ENCODE measurements around the gene CDK11B. TPM values are rescaled to one million over a fixed set of nuclear protein-coding genes. Genes with fewer than 3 reads are reported as not detected.

CDK11B gene
- total and polyA plus RNA-seq, 2 of the 8 experiments (the other 6 are each of a cell fraction or from before 2014, with no cell fraction given): 11.1 to 31.9 TPM

DNA sequence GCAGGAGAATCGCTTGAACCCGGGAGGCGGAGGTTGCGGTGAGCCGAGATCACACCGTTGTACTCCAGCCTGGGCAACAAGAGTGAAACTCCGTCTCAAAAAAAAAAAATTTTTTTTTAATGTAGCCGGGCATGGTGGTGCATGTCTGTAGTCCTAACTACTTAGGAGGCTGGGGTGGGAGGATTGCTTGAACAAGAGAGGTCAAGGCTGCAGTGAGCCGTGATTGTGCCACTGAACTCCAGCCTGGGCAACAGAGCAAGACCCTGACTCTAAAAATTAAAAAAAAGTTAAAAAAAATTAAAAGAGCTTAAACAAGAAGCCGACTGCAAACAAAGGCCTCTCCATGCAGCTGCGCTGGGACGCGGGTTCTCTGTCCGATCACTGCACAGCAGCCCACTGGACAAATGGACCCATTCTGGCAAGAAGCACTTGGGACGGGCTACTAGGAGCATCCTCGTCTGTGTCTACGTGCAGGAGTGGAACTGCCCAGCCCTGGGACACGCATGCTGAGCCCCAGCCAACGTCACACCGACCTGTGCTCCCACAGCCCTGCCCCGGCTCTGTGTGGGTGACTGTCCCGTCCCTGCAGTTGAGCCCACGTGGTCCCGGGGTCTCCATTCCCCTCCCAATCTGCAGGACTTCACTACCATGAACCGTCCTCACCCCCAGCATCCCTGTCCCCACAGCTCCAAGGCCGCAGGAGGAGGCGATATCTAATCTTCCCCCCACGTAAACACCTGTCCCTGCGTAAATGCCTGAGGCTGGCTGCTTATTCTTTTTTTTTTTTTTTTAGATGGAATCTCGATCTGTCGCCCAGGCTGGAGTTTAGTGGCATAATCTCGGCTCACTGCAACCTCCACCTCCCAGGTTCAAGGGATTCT is 21.5 kb upstream of the CDK11B start:
- Histone ChIP-seq H4K20me1 (replicated peaks in 1 of 2; ENCODE audit: control insufficient read depth in 1 of 2, insufficient read depth in 2 of 2, low read length in 2 of 2) (peaks cover 5 to 22% of the 10 kb centered on the region in 2 experiments), H4K8ac (ENCODE audit: extremely low read depth, insufficient read depth, low read length) (peak overlapping the region; percentile 79; the same call in 1 of the 2 replicates), H2AK5ac (ENCODE audit: low read depth, low read length) (no peak overlapping the region), H3K4me1 (replicated peaks in 1 of 4; ENCODE audit: control insufficient read depth in 3 of 4, insufficient read depth in 4 of 4, low read length in 3 of 4) (peaks cover 0 to 24% (median 17%) of the 10 kb centered on the region in 4 experiments; a peak in 6 of 7 replicates), H3K79me2 (ENCODE audit: control insufficient read depth in 1 of 2, insufficient read depth in 2 of 2, low read length in 2 of 2) (peaks cover 4 to 55% of the 10 kb centered on the region in 2 experiments; a peak in 2 of 4 replicates), H3K14ac (ENCODE audit: insufficient read length) (no peak overlapping the region), H3K9me3 (ENCODE audit: insufficient read depth in 2 of 2, low read depth in 1 of 2, low read length in 1 of 2) (no peaks in the 10 kb centered on the region), H2AFZ (ENCODE audit: low read length) (no peak overlapping the region), H3K4ac (replicated peaks; ENCODE audit: insufficient read length, low read depth, low read length) (no peak overlapping the region), H3K4me2 (ENCODE audit: insufficient read depth in 1 of 2, low read depth in 2 of 2, low read length in 2 of 2) (no peak overlapping the region), H2BK5ac (ENCODE audit: low read depth, low read length) (no peak overlapping the region), H2BK15ac (ENCODE audit: low read length) (no peak overlapping the region; the same call in 1 of the 2 replicates), H3K27me3 (replicated peaks in 1 of 4; ENCODE audit: control insufficient read depth in 3 of 4, extremely low read depth in 1 of 4, insufficient read depth in 3 of 4, low read length in 3 of 4) (no peaks in the 10 kb centered on the region), H3K18ac (ENCODE audit: extremely low read depth, low read length) (no peak overlapping the region; the same call in 1 of the 2 replicates), H3K9ac (replicated peaks in 1 of 4; ENCODE audit: extremely low read depth in 1 of 4, low read depth in 3 of 4, low read length in 3 of 4) (no peak overlapping the region), H3K23ac (ENCODE audit: insufficient read length) (no peak overlapping the region), H3K56ac (replicated peaks; ENCODE audit: insufficient read length, low read depth, low read length) (no peak overlapping the region), H3K79me1 (ENCODE audit: low read depth, low read length) (peaks cover 19% of the 10 kb centered on the region), H3K27ac (ENCODE audit: low read depth, low read length) (no peak overlapping the region), H3K23me2 (ENCODE audit: low read depth, low read length) (no peaks in the 10 kb centered on the region), H3K36me3 (ENCODE audit: control insufficient read depth in 2 of 4, insufficient read depth in 4 of 4, low read length in 3 of 4) (no peaks in the 10 kb centered on the region), H2BK20ac (ENCODE audit: low read length) (no peak overlapping the region), H3K4me3 (ENCODE audit: extremely low read depth in 1 of 4, insufficient read depth in 2 of 4, low read depth in 3 of 4, low read length in 4 of 4) (no peak overlapping the region), H2BK120ac (replicated peaks; ENCODE audit: low read depth, low read length) (no peak overlapping the region), H4K91ac (replicated peaks; ENCODE audit: insufficient read length, low read length) (no peak overlapping the region), H2BK12ac (ENCODE audit: low read depth, low read length) (no peak overlapping the region), H4K5ac (ENCODE audit: insufficient read length, low read depth, low read length) (no peak overlapping the region)
- ChIA-PET CTCF (ENCODE audit: partially characterized antibody) (interaction anchor here (0.7 to 2.7 kb wide), 4 partner anchors 11 to 559 kb away, joined by 3 to 24 read pairs (median 4); no protein-coding TSS in a partner anchor), POLR2A (ENCODE audit: partially characterized antibody) (interaction anchor here (0.6 to 0.9 kb wide), 3 partner anchors 15 to 369 kb away, joined by 3 to 4 read pairs (median 3); no protein-coding TSS in a partner anchor)
- DNase-seq (ENCODE audit: low read depth in 1 of 2, low spot score in 2 of 2) (no peak), FAIRE-seq (no peak)
- TF ChIP-seq MAFK (IDR thresholded peaks at IDR 0.05; ENCODE audit: low read depth, low read length) (no peak), CBX5 (IDR thresholded peaks at IDR 0.05; ENCODE audit: low read depth, low read length) (no peak), SIRT6 (IDR thresholded peaks at IDR 0.05; ENCODE audit: low read length) (no peak), NANOG (IDR thresholded peaks at IDR 0.05; ENCODE audit: insufficient read depth, low read depth, low read length, poor library complexity, severe bottlenecking) (no peak), TAF1 (IDR thresholded peaks at IDR 0.05; ENCODE audit: low read depth, low read length) (no peak), GTF2F1 (IDR thresholded peaks at IDR 0.05; ENCODE audit: borderline replicate concordance, low read depth, low read length) (no peak), HDAC2 (IDR thresholded peaks at IDR 0.05; ENCODE audit: borderline replicate concordance in 1 of 2, low read depth in 2 of 2, low read length in 2 of 2) (no peak), RXRA (IDR thresholded peaks at IDR 0.05; ENCODE audit: insufficient read depth, low read depth, low read length) (no peak), KDM1A (IDR thresholded peaks at IDR 0.05; ENCODE audit: borderline replicate concordance, low read length) (no peak)
- TF ChIP-seq, protein P1, sequence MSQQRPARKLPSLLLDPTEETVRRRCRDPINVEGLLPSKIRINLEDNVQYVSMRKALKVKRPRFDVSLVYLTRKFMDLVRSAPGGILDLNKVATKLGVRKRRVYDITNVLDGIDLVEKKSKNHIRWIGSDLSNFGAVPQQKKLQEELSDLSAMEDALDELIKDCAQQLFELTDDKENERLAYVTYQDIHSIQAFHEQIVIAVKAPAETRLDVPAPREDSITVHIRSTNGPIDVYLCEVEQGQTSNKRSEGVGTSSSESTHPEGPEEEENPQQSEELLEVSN (IDR thresholded peaks at IDR 0.05): no peak
- WGBS, 2 experiments (ENCODE audit: extremely low coverage in 1 of 2, insufficient coverage in 1 of 2, insufficient read length in 1 of 2, insufficient replicate concordance in 2 of 2, low coverage in 1 of 2, low lambda C conversion rate in 2 of 2, missing lambda C conversion rate in 1 of 2): 91% methylated on average over 32 of the region's 32 CpGs; no CpG with 5 or more reads in 1 of the 2 experiments
